Spleen (tissue), 11 donors: ENCODE results near the gene FITM1. TPM values are rescaled to one million over a fixed set of nuclear protein-coding genes. Genes with fewer than 3 reads are reported as not detected.

Source experiments
- DNase-seq: peaks from one replicate; pipeline ENCODE4 v3.0.0-alpha.2; 2020
- H3K27ac ChIP-seq, 8 donors: fragments of 200-600 bp; sonication (generic) in 7 of 8; 1 replicate in 4 of 8; 2 replicates in 4 of 8; pipeline versions ENCODE4 v1.5.0 to v1.8.0; 2016 to 2021; ENCODE audit warnings: inconsistent platforms in 4 of 8, mild to moderate bottlenecking in 4 of 8, moderate library complexity in 1 of 8
- H3K27me3 ChIP-seq, 7 donors: fragments of 200-600 bp; sonication (generic) in 6 of 7; replicated peaks in 1 of 7; 1 replicate in 4 of 7; 2 replicates in 3 of 7; pipeline versions ENCODE4 v1.5.0 to v1.8.0; 2016 to 2021; ENCODE audit warnings: inconsistent platforms in 3 of 7, mild to moderate bottlenecking in 1 of 7
- H3K36me3 ChIP-seq, 6 donors: fragments of 200-600 bp; sonication (generic) in 5 of 6; 1 replicate in 4 of 6; 2 replicates in 2 of 6; pipeline versions ENCODE4 v1.5.0 to v1.8.0; 2016 to 2021; ENCODE audit warnings: inconsistent platforms in 2 of 6
- H3K4me1 ChIP-seq, 6 donors: fragments of 200-600 bp; sonication (generic) in 5 of 6; 1 replicate in 3 of 6; 2 replicates in 3 of 6; pipeline versions ENCODE4 v1.5.0 to v1.8.0; 2016 to 2021; ENCODE audit warnings: inconsistent platforms in 3 of 6
- H3K4me3 ChIP-seq, 8 donors: fragments of 200-600 bp; sonication (generic) in 7 of 8; 1 replicate in 4 of 8; 2 replicates in 4 of 8; pipeline versions ENCODE4 v1.5.0 to v1.8.0; 2016 to 2021; ENCODE audit warnings: inconsistent platforms in 4 of 8, mild to moderate bottlenecking in 4 of 8, moderate library complexity in 2 of 8
- H3K9me3 ChIP-seq, 8 donors: fragments of 200-600 bp; sonication (generic) in 7 of 8; 1 replicate in 4 of 8; 2 replicates in 4 of 8; pipeline versions ENCODE4 v1.5.0 to v1.8.0; 2016 to 2021; ENCODE audit warnings: inconsistent platforms in 4 of 8
- POLR2A ChIP-seq, 3 donors: fragments of 450-650 bp; IDR thresholded peaks; one replicate each; pipeline ENCODE4 v1.5.1; 2017; ENCODE audit warnings: antibody characterized with exemption in 3 of 3, mild to moderate bottlenecking in 1 of 3
- POLR2AphosphoS5 ChIP-seq, 3 donors: sonication (generic); formaldehyde crosslinking; IDR thresholded peaks; one replicate each; pipeline ENCODE4 v1.5.1; 2017; ENCODE audit warnings: antibody characterized with exemption in 3 of 3
- WGBS, 5 donors: extraction: QIAGEN DNeasy Blood & Tissue Kit in 3 of 5; methylation state at CpG; one replicate each; pipeline versions ENCODE4 v1.1.5 to v1.1.7; 2013 to 2018; 5-methylcytosine and 5-hydroxymethylcytosine counted together
- intact Hi-C: fragments of 100-400 bp; cut with DNase I; formaldehyde crosslinking; loops from one replicate; pipeline ENCODE4 v1.15.0; 2023; ENCODE audit warnings: low total_unique reads
- polyA plus RNA-seq, 3 donors: library from polyadenylated mRNA; stranded (reverse); fragments of 200-250 nt; gene quantifications; one replicate each; pipeline ENCODE4 v1.2.1, GENCODE V29; 2013
- total RNA-seq, 7 donors: library from RNA; depleted of rRNA in 3 of 7; stranded (reverse); fragments of >200 nt in 3 of 7; fragmentation: NEBNext Ultra II Directional in 4 of 7; extraction: Animal tissue kit (Norgen Biotek cat#: 25700) in 4 of 7; gene quantifications; one replicate each; pipeline versions ENCODE4 v1.1.0 to v1.2.1, GENCODE V29; 2016 to 2021
- TF ChIP-seq, protein P1 (sequence below), 11 experiments: fragments of 200-600 bp in 7 of 11; fragments of 450-650 bp in 4 of 11; sonication (generic) in 4 of 11; IDR thresholded peaks in 8 of 11; conservative IDR thresholded peaks in 3 of 11; 1 replicate in 7 of 11; 2 replicates in 4 of 11; pipeline versions ENCODE4 v1.4.0 to v1.8.0; 2016 to 2021; ENCODE audit warnings: antibody characterized with exemption in 11 of 11, inconsistent platforms in 4 of 11, mild to moderate bottlenecking in 1 of 11
- donor health status: healthy with polysubstance abuse.
- donor health status: DM: no; HTN: no; CAD: no; lungs with moderate emphysema.
- donor health status: DM: no; HTN: no; CAD: no.
- donor health status: Bipolar disorder and iron deficiency.
- donor health status: healthy.
- donor health status: DM: no; HTN: no; CAD: no.
- donor health status: DM: yes; HTN: yes; CAD: no.

The FITM1 gene
- total and polyA plus RNA-seq, 10 donors: 3.7 to 12.9 (median 8.7) TPM

DNA sequence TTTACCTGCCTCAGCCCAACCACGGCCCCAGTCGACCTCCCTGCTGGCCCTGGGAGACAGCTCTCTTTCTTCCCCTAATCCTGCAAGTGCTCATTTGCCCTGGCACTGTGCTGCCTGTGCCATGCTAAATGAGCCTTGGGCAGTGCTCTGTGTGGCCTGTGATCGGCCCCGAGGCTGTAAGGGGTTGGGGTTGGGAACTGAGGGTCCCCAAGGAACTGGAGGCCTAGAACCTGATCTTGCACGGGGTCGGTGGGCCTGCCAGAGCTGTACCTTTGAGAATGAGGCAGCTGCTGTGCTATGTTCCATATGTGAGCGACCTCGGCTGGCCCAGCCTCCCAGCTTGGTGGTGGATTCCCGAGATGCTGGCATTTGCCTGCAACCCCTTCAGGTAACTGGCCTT lies 19.6 kb downstream of the FITM1 start:
- no peaks in the 10 kb centered on the region for H3K27me3 ChIP-seq
- intact Hi-C loops: no loop called here
- H3K27ac ChIP-seq: no peak overlapping the region
- WGBS, 5 donors: 95 to 98% (median 96%) methylated on average over 8 to 9 of the region's 9 CpGs
- TF ChIP-seq POLR2A (IDR thresholded peaks at IDR 0.05): no peak
- no peak for TF ChIP-seq POLR2AphosphoS5 (IDR thresholded peaks at IDR 0.05)
- TF ChIP-seq, protein P1, sequence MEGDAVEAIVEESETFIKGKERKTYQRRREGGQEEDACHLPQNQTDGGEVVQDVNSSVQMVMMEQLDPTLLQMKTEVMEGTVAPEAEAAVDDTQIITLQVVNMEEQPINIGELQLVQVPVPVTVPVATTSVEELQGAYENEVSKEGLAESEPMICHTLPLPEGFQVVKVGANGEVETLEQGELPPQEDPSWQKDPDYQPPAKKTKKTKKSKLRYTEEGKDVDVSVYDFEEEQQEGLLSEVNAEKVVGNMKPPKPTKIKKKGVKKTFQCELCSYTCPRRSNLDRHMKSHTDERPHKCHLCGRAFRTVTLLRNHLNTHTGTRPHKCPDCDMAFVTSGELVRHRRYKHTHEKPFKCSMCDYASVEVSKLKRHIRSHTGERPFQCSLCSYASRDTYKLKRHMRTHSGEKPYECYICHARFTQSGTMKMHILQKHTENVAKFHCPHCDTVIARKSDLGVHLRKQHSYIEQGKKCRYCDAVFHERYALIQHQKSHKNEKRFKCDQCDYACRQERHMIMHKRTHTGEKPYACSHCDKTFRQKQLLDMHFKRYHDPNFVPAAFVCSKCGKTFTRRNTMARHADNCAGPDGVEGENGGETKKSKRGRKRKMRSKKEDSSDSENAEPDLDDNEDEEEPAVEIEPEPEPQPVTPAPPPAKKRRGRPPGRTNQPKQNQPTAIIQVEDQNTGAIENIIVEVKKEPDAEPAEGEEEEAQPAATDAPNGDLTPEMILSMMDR (IDR thresholded peaks at IDR 0.05 in 8 of 11, conservative IDR thresholded peaks at IDR 0.05 in 3 of 11): no peak
- no peak for DNase-seq
- peaks cover 9 to 74% (median 65%) of the 10 kb centered on the region in 6 donors for H3K36me3 ChIP-seq
- H3K9me3 ChIP-seq: no peaks in the 10 kb centered on the region
- H3K4me3 ChIP-seq: no peak overlapping the region
- H3K4me1 ChIP-seq: peaks cover 18 to 61% (median 43%) of the 10 kb centered on the region in 6 donors

DNA sequence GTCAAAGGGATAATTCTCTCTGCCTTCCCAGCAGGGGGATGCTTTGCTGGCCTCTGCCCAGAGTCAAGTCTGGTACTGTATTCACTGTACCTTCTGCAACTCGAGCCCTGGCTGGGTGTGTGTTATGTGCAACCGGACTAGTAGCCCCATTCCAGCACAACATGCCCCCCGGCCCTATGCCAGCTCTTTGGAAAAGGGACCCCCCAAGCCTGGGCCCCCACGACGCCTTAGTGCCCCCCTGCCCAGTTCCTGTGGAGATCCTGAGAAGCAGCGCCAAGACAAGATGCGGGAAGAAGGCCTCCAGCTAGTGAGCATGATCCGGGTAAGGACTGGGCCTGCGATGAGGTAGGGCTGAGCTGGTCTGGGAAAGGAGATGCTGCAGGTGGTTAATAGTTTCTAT lies 20.1 kb downstream of the FITM1 start:
- peak overlapping the region in 2 of 8 donors; percentile 18 to 36 for H3K27ac ChIP-seq
- intact Hi-C loops: no loop called here
- no peak overlapping the region for H3K4me3 ChIP-seq
- peaks cover 13 to 61% (median 41%) of the 10 kb centered on the region in 6 donors for H3K4me1 ChIP-seq
- TF ChIP-seq POLR2A (IDR thresholded peaks at IDR 0.05) (no peak), POLR2AphosphoS5 (IDR thresholded peaks at IDR 0.05) (no peak)
- TF ChIP-seq, protein P1 (IDR thresholded peaks at IDR 0.05 in 8 of 11, conservative IDR thresholded peaks at IDR 0.05 in 3 of 11): no peak
- no peaks in the 10 kb centered on the region for H3K27me3 ChIP-seq
- no peaks in the 10 kb centered on the region for H3K9me3 ChIP-seq
- peaks cover 9 to 74% (median 70%) of the 10 kb centered on the region in 6 donors for H3K36me3 ChIP-seq
- DNase-seq: no peak
- 92 to 96% (median 95%) methylated on average over 9 of the region's 9 CpGs for WGBS, 5 donors

DNA sequence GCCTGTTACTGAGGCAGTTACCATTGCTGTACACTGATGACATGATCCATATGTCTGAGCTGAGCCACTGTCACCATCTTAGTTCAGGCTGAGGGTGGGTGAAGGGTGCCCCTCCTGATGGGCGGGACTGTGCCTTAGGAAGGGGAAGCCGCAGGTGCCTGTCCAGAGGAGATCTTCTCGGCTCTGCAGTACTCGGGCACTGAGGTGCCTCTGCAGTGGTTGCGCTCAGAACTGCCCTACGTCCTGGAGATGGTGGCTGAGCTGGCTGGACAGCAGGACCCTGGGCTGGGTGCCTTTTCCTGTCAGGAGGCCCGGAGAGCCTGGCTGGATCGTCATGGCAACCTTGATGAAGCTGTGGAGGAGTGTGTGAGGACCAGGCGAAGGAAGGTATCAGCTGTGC lies 20.5 kb downstream of the FITM1 start:
- WGBS, 5 donors: 89 to 96% (median 90%) methylated on average over 6 to 9 of the region's 9 CpGs
- no peak for TF ChIP-seq POLR2AphosphoS5 (IDR thresholded peaks at IDR 0.05)
- TF ChIP-seq POLR2A (IDR thresholded peaks at IDR 0.05): no peak
- TF ChIP-seq, protein P1 (IDR thresholded peaks at IDR 0.05 in 8 of 11, conservative IDR thresholded peaks at IDR 0.05 in 3 of 11): no peak
- no peak overlapping the region for H3K4me3 ChIP-seq
- no peaks in the 10 kb centered on the region for H3K27me3 ChIP-seq
- no peaks in the 10 kb centered on the region for H3K9me3 ChIP-seq
- H3K4me1 ChIP-seq: peaks cover 9 to 61% (median 37%) of the 10 kb centered on the region in 6 donors
- intact Hi-C loops: no loop called here
- peaks cover 9 to 78% (median 74%) of the 10 kb centered on the region in 6 donors for H3K36me3 ChIP-seq
- DNase-seq: no peak
- peak overlapping the region in 2 of 8 donors; percentile 18 to 36 for H3K27ac ChIP-seq

DNA sequence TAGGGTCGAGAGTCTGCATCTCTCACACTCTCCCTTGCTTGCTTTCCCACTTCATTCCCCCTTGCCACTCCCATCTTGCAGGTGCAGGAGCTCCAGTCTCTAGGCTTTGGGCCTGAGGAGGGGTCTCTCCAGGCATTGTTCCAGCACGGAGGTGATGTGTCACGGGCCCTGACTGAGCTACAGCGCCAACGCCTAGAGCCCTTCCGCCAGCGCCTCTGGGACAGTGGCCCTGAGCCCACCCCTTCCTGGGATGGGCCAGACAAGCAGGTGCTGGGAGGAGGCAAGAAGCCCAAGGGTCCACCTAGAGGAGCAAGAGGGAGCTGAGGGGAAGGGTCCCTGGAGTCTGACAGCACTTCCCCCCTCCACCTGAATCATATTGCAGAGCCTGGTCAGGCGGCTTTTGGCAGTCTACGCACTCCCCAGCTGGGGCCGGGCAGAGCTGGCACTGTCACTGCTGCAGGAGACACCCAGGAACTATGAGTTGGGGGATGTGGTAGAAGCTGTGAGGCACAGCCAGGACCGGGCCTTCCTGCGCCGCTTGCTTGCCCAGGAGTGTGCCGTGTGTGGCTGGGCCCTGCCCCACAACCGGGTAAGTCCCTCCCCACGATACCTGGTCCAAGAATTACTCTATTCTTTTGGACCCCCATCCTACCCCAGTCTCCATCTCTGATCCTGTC lies 21.1 kb downstream of the FITM1 start:
- Histone ChIP-seq H3K27ac (peak overlapping the region in 1 of 8 donors; percentile 18), H3K36me3 (peaks cover 9 to 84% (median 80%) of the 10 kb centered on the region in 6 donors), H3K4me1 (peaks cover 9 to 62% (median 36%) of the 10 kb centered on the region in 6 donors), H3K27me3 (no peaks in the 10 kb centered on the region), H3K9me3 (no peaks in the 10 kb centered on the region), H3K4me3 (no peak overlapping the region)
- intact Hi-C loops: no loop called here
- WGBS, 5 donors: 87 to 96% (median 93%) methylated on average over 11 to 16 of the region's 16 CpGs
- DNase-seq: no peak
- TF ChIP-seq POLR2AphosphoS5 (IDR thresholded peaks at IDR 0.05) (peak in 1 of 3 donors; percentile 27), POLR2A (IDR thresholded peaks at IDR 0.05) (no peak)
- TF ChIP-seq, protein P1 (IDR thresholded peaks at IDR 0.05 in 8 of 11, conservative IDR thresholded peaks at IDR 0.05 in 3 of 11): no peak
